KMS-11 (cell line): ENCODE measurements around the gene CACNG8.

ENCODE experiments used
- H2AFZ ChIP-seq: fragments of 200-600 bp; sonication (generic); 2 replicates; pipeline ENCODE4 v1.6.1; 2016; ENCODE audit warnings: antibody characterized with exemption, mixed run types, low read depth
- H3K27ac ChIP-seq: fragments of 200-600 bp; sonication (generic); 2 replicates; pipeline ENCODE4 v1.6.1; 2016; ENCODE audit warnings: mild to moderate bottlenecking, mixed run types
- H3K27me3 ChIP-seq: fragments of 200-600 bp; sonication (generic); 2 replicates; pipeline ENCODE4 v1.6.1; 2017; ENCODE audit warnings: mild to moderate bottlenecking, low read depth, mixed run types, moderate library complexity; ENCODE audit not compliant: insufficient read depth
- H3K36me3 ChIP-seq: fragments of 200-600 bp; sonication (generic); 2 replicates; pipeline ENCODE4 v1.6.1; 2017; ENCODE audit warnings: mild to moderate bottlenecking, mixed run types; ENCODE audit not compliant: insufficient read depth
- H3K4me1 ChIP-seq: fragments of 200-600 bp; sonication (generic); 2 replicates; pipeline ENCODE4 v1.6.1; 2016; ENCODE audit warnings: mild to moderate bottlenecking, low read depth, mixed run types; ENCODE audit not compliant: poor library complexity, severe bottlenecking
- H3K4me2 ChIP-seq: fragments of 200-600 bp; sonication (generic); 2 replicates; pipeline ENCODE4 v1.7.0; 2016; ENCODE audit warnings: mild to moderate bottlenecking, mixed run types
- H3K4me3 ChIP-seq: fragments of 200-600 bp; sonication (generic); IDR thresholded peaks from 2 replicates; pipeline ENCODE4 v1.6.1; 2017; ENCODE audit warnings: low read depth, low read length, mixed read lengths; ENCODE audit not compliant: insufficient read depth
- H3K79me2 ChIP-seq: fragments of 200-600 bp; sonication (generic); 2 replicates; pipeline ENCODE4 v1.6.1; 2016; ENCODE audit warnings: low read depth, mixed run types; ENCODE audit not compliant: insufficient read depth
- H3K9ac ChIP-seq: fragments of 200-600 bp; sonication (generic); 2 replicates; pipeline ENCODE4 v1.6.1; 2016; ENCODE audit warnings: mild to moderate bottlenecking, mixed run types
- H4K20me1 ChIP-seq: fragments of 200-600 bp; sonication (generic); 2 replicates; pipeline ENCODE4 v1.6.1; 2016; ENCODE audit warnings: mild to moderate bottlenecking, mixed run types; ENCODE audit not compliant: insufficient read depth
- TF ChIP-seq, protein P1 (sequence below): fragments of 200-600 bp; sonication (generic); conservative IDR thresholded peaks from 2 replicates; pipeline ENCODE4 v1.6.1; 2017; ENCODE audit warnings: low read depth, mild to moderate bottlenecking, antibody characterized with exemption, low read length, moderate library complexity, mixed read lengths

Gene CACNG8

DNA sequence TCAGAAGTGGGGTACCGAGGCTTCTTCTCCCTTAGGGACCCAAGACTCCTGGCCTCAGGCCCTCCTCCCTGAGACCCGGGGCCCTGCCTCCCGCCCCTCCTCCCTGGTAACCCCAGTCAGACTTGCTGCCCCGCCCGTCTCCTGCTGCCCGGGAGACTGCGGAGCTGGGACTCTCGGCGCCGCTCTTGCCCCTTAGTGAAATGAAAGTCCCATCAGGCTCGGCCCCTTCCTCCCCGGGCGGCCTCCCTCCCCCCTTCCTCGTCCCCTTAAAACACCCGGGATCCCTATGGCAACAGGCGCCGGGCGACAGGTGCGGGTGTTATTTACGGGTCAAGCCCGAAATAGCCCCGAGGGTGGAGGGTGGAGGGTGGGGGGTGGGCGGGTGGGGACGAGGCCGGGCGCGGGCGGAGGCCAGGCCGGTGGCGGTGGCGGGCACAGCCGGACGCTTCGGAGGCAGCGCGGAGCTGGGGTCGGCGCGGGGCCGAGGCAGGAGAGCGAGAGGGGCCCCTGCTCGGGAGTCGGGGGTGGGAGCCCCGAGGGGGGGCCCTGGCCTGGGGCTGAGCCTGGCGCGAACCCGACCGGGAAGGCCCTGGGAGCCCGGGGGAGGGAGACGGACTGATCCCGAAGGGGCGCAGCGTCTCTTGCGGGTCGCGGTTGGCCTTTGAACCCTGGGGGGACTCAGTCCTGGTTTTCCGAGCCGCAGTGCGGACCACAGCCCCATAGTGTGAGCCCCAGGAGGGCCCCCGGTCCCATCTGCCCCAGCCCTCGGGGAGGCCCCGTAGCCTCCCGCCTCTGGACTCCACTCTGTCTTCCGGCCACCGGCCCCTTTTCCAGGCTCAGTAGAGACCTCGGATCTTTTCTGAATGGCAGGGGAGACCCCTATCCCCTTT, 28.7 kb downstream of the CACNG8 start, which contains the start of gene CACNG6:
Gene CACNG6 (plus strand): TSS at position 414 of the 890 bp plus-strand sequence. CDS start 1,241 bp downstream, outside the sequence.
- H3K27ac ChIP-seq = no peak within 1 kb of the TSS
- no peak within 1 kb of the TSS for H3K9ac ChIP-seq
- no peak within 1 kb of the TSS for H3K4me3 ChIP-seq
- no peak within 1 kb of the TSS for H2AFZ ChIP-seq
- H3K4me1 ChIP-seq = no peaks in the 10 kb centered on the region
- H3K79me2 ChIP-seq = no peaks in the 10 kb centered on the region
- no peaks in the 10 kb centered on the region for H3K36me3 ChIP-seq
- H3K27me3 ChIP-seq = no peaks in the 10 kb centered on the region; the same call in 1 of the 2 replicates
- TF ChIP-seq, protein P1, sequence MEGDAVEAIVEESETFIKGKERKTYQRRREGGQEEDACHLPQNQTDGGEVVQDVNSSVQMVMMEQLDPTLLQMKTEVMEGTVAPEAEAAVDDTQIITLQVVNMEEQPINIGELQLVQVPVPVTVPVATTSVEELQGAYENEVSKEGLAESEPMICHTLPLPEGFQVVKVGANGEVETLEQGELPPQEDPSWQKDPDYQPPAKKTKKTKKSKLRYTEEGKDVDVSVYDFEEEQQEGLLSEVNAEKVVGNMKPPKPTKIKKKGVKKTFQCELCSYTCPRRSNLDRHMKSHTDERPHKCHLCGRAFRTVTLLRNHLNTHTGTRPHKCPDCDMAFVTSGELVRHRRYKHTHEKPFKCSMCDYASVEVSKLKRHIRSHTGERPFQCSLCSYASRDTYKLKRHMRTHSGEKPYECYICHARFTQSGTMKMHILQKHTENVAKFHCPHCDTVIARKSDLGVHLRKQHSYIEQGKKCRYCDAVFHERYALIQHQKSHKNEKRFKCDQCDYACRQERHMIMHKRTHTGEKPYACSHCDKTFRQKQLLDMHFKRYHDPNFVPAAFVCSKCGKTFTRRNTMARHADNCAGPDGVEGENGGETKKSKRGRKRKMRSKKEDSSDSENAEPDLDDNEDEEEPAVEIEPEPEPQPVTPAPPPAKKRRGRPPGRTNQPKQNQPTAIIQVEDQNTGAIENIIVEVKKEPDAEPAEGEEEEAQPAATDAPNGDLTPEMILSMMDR = no peak
- no peak within 1 kb of the TSS for H3K4me2 ChIP-seq
- H4K20me1 ChIP-seq = no peaks in the 10 kb centered on the region

DNA sequence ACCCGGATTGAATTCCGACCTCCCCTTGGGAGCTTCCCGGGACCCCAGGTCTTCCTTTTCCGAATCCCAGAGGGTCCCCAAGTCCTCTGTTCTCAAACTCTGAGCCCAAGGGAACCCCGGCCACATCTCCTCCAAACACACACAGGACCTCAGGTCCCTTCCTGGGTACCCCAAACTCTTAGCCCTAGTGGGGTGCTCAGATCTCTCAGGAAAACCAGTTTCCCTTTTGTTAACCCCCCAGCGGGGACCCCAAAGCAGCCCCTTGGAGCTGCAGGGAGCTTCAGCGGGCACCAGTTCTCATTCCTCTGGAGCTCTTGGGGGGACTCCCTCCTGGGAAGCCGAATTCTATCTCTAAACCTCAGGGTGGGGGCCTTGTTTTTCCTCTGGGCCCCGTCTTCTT, 29.5 kb downstream of the CACNG8 start:
- H3K27me3 ChIP-seq = no peaks in the 10 kb centered on the region; the same call in 1 of the 2 replicates
- no peak overlapping the region for H2AFZ ChIP-seq
- no peaks in the 10 kb centered on the region for H3K4me1 ChIP-seq
- H3K79me2 ChIP-seq = no peaks in the 10 kb centered on the region
- TF ChIP-seq, protein P1 = no peak
- H3K27ac ChIP-seq = no peak overlapping the region
- no peaks in the 10 kb centered on the region for H4K20me1 ChIP-seq
- no peaks in the 10 kb centered on the region for H3K36me3 ChIP-seq
- no peak overlapping the region for H3K4me2 ChIP-seq
- no peak overlapping the region for H3K4me3 ChIP-seq
- H3K9ac ChIP-seq = no peak overlapping the region

DNA sequence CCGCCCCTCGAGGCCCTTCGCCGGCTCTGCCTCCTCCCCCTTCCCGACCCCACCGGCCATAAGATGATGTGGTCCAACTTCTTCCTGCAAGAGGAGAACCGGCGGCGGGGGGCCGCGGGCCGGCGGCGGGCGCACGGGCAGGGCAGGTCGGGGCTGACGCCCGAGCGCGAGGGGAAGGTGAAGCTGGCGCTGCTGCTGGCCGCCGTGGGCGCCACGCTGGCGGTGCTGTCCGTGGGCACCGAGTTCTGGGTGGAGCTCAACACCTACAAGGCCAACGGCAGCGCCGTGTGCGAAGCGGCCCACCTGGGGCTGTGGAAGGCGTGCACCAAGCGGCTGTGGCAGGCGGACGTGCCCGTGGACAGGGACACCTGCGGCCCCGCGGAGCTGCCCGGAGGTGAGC, 30.1 kb downstream of the CACNG8 start:
- Histone ChIP-seq H3K36me3 (no peaks in the 10 kb centered on the region), H3K27me3 (no peaks in the 10 kb centered on the region; the same call in 1 of the 2 replicates), H3K9ac (no peak overlapping the region), H2AFZ (no peak overlapping the region), H4K20me1 (no peaks in the 10 kb centered on the region), H3K4me2 (no peak overlapping the region), H3K79me2 (no peaks in the 10 kb centered on the region), H3K4me1 (no peaks in the 10 kb centered on the region), H3K27ac (no peak overlapping the region), H3K4me3 (no peak overlapping the region)
- TF ChIP-seq, protein P1 = no peak

DNA sequence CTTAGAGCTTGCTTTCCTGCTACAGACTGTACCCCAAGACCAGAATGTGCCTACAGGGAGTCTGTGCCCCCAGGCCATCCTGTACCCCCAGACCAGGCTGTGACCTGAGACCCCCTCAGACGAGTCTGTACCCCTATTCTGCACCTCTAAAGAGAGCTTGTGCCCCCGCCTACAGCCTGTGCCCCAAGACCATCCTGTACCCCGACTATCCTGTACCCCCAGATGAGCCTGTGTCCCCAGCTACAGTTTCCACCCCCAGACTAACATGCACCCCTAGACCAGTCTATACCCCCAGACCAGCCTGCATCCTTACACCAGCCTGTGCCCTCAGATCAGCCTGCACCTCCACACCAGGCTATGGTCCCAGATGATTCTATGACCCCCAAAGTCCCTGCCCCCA, 30.7 kb downstream of the CACNG8 start:
- H3K27me3 ChIP-seq = no peaks in the 10 kb centered on the region; the same call in 1 of the 2 replicates

More for the DNA sequence above, 30.7 kb downstream of the CACNG8 start:
- TF ChIP-seq, protein P1 = no peak
- Histone ChIP-seq H3K36me3 (no peaks in the 10 kb centered on the region), H3K4me1 (no peaks in the 10 kb centered on the region), H4K20me1 (no peaks in the 10 kb centered on the region), H3K4me2 (no peak overlapping the region), H3K9ac (no peak overlapping the region), H3K27ac (no peak overlapping the region), H3K4me3 (no peak overlapping the region), H3K79me2 (no peaks in the 10 kb centered on the region), H2AFZ (no peak overlapping the region)
